HG03469 (cell line): ENCODE measurements around the gene PPM1M.

Experiments
- ATAC-seq: cut with Tn5 transposase; IDR thresholded peaks from one replicate; pipeline ENCODE4 v1.9.1; 2021; ENCODE audit warnings: mild to moderate bottlenecking, moderate library complexity, moderate number of reproducible peaks; ENCODE audit not compliant: unreplicated experiment

PPM1M gene

GRCh38 chr3:52294320-52295150 is 49.0 kb downstream of the PPM1M start:
- ATAC-seq = no peak

GRCh38 chr3:52295671-52296208 is 50.2 kb downstream of the PPM1M start:
- ATAC-seq = no peak

DNA sequence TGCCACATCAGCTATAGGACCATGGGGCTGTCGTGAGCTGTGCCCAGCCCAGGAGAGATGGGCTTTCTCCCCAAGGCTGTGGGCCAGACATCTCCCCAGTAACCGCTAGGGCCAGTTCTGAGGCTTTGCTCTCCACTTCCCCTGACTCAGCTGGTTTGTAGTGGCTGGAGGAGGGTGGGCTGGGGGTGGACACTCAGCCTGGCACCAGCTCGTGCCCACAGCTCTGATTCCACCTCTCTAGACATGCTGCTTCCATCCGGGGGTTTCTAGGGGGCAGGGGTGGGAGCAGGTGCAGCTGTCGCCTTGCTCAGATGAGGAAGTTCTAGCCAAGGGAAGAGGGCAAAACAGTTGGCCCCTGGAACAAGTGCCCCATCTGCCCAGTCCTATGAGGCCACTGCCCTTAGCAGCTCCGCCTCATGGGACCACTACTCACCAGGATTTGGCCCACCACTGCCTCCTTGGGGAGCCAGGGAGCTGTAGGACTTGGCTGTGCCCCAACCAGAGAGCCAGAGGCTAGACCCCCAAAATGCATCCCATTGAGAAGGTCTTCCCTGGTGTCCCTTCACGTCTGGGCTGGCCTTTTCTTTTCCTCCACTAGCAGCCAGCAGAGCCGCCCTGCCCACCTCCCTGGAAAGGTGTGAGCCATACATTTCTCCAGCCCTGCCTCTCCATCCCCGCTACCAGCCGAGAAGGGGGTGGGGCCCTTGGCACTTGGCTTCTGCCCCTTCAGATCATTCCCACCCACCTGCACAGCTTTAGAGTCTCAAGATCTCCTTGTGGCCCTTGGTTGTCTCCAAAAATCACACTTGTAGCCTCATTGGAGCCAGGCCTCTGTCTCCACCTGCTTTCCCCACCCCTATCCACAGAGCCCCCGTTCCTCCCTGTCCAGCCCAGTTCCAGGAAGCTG is 51.9 kb downstream of the PPM1M start:
- ATAC-seq = no peak

DNA sequence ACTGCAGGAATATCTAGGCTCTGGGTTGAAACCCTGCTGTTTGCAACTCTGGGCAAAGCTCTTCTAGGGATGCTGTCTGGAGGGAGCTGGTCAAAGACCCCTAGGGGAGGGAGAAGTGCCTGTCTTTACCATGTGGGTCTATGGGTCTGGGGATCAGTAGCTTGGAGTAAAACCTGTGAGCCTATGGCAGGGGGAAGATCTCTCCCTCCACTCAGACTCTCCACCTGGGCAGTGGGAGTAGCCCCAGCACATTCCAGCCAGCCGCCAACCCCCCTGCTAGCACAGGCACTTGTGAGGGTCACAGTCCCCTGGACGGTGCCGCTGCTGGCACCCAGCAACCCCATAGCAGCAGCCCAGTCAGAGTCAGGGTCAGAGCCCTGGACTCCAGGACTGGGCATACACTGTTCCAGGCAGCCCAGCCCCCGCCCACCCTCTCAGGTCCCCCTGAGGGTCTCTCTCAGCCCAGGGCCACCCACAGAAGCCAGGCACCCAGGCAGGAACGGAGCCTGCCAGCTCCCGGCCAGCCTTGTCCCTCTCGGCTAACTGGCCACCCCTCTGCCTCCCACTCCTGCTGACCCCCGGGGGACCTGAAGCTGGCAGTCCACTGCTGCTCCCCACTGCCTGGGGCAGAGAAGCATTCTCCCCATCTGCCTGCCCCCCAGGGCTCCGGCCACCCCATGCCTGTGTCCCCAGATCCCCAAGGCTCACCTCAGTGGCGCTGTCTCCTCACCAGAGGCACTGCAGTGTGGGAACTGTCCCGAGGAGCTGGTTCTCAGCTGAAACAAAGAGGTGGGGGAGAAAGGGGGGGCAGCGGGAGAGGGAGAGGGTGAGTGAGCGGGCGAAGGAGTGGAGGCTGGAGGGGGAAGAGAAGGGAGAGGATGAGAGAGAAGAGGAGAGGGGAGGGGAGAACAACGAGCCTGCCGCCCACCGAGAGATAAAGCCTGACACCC is 52.9 kb downstream of the PPM1M start:
- no peak for ATAC-seq

- ATAC-seq = no peak
Measured at GRCh38 chr3:52299247-52299878, 53.8 kb downstream of the PPM1M start.
